GM19468 (cell line): ENCODE data around the gene TCF7L2.

Source experiments
- ATAC-seq: cut with Tn5 transposase; IDR thresholded peaks from one replicate; pipeline ENCODE4 v1.9.1; 2021; ENCODE audit warnings: mild to moderate bottlenecking, moderate library complexity, moderate number of reproducible peaks; ENCODE audit not compliant: unreplicated experiment; ENCODE audit errors: extremely low read depth

The TCF7L2 gene

DNA sequence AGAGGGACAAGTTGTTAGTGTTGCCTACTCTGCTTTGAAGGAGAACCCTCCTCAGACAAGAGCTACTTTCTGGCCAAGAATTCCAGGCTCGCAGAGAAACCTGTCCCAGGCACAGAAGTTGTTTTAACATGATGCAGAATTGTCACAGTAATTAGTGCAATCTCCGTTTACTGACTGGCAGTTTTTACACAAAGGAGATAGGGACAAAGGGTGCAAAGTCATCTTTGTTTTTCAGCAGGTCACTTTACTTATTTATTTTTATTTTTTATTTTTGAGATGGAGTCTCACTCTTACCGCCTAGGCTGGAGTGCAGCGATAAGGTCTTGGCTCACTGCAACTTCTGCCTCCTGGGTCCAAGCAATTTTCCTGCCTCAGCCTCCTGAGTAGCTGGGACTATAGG is 12.3 kb downstream of the TCF7L2 start:
- ATAC-seq: no peak

DNA sequence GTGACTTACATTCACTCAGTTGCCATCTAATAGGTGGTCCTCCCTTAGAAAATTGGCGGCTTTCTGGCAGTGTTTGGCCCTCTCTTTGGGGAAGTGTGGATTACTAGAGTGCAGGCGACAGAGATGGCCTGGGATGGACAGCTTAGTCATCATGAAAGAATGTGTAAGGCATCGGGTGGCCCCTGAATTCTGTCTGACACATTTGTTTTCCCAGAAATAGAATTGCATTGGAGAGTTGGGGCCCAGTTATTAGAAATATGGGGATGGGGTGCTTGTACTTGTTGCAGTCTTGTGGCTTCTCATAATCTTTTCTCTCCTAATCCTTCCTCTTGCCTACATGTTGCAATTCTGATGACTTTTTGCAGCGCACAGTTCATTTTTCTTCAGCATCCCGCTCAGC is 13.8 kb downstream of the TCF7L2 start:
- no peak for ATAC-seq

DNA sequence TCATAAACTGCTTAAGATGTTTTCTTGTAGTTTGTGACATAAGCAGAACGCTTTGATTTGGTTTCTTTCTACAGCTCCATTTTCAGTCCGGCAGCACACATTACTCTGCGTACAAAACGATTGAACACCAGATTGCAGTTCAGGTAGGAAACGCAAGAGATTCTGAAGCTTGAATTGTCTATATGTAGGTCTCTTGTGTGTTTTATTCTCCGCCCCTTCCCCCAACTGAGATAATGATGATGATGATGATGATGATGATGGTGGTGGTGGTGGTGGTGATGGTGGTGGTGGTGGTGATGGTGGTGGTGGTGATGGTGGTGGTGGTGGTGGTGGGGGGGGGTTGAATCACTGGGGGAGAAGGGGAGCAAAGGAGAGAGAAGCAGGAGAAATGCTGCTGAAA is 14.4 kb downstream of the TCF7L2 start:
- ATAC-seq: no peak

DNA sequence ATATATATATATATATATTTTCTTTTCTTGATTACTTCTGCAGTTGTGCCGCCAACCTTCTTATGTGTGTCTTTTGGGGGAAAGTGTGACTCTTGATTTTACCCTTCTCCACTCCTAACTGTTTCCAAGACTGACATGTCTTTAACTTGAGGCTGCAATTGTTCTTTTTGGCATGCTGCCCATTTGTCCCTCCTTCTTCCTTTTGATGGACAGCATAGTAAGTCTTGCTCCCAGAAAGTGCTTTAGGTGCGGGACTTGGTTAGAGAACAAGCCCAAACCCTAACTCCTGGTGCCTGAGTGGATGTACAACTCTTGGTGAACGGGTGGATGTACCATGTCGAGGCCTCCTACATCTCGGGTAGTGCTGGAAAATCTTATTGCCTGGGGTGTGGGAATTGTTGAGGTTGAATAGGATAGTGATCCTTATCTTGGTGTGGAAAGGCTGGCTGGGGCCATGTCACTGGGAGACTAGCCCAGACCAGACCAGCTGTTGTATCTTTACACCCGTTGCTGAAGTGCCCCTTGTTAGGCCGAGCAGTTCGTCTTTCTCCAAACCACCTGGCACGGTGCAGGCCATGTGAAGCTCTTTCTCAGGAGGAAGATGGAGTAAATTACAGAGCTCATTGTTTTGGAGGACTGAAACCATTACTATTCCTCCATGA is 16.3 kb downstream of the TCF7L2 start:
- no peak for ATAC-seq

DNA sequence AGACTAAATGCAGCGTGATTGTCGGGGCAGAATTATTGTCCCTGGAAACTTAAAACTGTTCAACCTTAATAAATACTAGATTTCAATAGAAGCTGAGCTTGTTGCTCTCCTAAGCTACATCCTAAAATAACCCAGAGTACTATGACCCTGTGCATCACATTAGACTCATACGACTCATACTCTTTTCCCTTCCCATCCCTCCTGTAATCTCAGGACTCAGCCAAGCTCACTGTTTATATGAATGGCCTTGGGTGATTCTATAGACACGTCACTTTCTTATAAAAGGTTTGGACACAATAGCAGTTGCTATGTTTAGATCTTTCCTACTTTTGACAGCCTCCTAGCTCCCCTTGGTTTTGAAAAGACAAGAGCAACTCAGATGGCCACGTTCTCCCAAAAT is 17.2 kb downstream of the TCF7L2 start:
- no peak for ATAC-seq

DNA sequence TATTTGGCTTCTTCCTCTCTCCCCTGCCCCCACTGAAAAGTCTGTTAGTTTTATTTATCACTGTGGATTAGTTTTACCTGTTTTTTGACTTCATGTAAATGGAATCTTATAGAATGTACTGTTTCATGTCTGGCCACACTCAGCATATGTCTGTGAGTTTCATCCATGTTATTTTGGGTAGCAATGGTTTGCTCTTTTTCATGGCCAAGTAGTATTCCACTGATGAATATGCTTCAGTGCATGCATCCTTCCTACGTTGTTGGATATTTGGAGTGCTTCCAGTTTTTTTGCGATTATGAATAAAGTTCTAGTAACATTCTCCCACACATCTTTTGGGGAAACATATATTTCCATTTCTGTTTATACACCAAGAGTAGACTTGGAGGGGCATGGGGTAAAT is 19.1 kb downstream of the TCF7L2 start:
- no peak for ATAC-seq

DNA sequence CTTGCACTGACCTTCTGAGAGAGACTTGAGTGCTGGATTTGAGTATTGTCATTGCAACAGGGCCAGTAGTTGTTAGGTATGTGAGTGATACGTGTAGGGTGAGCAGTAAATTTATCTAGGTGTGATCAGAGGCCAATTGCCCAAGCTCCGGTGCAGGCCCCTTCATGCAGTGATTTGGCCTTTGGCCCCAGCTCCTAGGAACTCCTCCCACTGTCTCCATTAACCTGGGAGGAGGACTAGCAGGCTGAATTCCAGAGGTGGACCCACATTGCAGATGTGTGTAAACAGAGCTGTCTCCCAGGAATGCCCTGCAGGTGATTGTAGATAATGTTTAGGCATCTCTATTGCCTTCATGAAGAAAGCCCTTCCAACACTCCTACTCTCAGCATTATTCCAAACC is 19.5 kb downstream of the TCF7L2 start:
- ATAC-seq: no peak

DNA sequence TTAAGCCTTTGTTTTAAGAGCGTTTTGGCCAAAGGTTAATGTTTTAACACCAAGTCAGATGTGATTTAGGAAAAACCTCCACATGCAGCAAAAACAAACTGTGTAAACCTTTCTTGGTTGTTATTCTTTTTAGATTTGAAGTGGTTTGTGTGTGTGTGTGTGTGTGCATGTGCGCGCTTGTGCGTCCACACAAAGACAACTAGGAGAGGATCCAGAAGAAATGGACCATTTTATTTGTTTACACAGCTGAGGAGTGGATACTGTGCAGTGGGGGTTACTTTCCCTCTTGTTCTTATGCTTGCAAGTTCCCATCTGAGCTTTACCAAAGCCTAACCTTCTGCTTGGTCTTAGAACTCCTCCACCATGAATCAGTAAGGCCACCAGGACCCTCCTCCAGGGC is 20.0 kb downstream of the TCF7L2 start:
- ATAC-seq: no peak

DNA sequence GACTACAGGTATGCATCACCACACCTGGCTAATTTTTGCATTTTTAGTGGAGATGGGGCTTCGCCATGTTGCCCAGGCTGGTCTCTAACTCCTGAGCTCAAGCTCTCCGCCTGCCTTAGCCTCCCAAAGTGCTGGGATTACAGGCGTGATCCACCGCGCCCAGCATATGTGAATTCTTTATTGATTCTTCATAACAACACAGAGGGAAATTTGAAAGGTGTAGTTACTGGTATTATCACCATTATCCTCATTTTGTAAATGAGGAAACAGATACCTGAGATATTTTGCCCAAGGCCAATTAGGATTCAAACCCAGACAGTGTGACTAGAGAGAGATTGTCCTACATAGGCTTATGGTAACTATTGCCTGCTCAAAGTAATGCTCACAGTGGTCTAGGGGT is 22.6 kb downstream of the TCF7L2 start:
- ATAC-seq: no peak

DNA sequence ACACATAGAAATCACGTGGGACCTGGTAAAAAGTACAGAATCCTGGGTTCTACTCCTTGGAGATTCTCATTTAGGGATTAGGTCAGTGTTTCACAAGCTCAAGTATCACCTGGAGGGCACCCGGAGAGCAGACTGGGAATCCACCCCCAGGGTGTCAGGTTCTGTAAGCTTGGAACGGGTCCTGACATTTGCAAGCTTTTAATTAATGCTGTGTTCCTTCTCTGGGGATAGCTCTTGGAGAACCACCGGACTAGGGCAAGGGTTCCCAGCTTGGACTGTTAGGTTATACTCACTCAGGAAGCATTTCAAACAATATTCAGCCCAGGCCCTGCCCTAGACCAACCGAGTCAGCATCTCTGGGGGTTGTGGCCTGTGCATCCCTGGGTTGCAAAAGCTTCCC is 23.0 kb downstream of the TCF7L2 start:
- ATAC-seq: no peak

DNA sequence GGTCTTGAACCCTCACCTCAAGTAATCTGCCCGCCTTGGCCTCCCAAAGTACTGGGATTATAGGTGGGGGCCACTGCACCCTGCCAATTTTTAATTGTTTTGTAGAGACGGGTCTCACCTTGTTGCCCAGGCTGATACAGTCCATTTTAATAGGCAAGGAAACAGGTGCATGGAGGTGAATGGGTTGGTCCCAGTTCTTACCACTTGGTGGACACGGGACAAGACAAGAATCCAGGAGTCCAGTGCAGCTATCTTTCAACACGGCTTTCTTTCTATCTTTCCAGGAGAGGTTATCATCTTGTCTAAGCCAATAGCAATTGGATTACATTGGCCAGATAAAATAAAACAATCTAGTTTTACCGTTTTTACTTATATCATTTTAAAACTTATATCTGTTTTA is 23.8 kb downstream of the TCF7L2 start:
- ATAC-seq: no peak

DNA sequence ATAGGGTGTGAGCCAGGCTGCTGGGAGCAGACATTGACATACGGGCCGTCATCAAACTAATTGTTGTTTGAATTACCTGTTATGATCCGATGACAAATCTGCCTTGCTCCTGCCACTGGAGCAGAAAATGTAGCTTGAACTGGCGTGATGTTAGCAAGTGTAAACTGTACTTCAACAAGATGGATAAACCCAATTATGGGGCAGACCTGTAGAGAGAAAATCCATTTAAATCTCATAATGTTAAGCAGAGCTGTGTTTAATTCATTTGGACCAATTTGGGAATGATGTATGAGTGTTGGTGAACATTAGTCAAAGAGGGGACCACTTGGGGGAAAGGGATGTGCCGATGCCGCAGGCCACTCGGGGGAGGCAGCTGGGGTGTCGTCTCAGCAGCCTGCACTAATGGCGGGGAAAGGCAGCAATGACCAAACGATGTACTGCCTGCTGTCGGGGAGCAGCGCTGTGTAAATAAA is 27.4 kb downstream of the TCF7L2 start:
- no peak for ATAC-seq

DNA sequence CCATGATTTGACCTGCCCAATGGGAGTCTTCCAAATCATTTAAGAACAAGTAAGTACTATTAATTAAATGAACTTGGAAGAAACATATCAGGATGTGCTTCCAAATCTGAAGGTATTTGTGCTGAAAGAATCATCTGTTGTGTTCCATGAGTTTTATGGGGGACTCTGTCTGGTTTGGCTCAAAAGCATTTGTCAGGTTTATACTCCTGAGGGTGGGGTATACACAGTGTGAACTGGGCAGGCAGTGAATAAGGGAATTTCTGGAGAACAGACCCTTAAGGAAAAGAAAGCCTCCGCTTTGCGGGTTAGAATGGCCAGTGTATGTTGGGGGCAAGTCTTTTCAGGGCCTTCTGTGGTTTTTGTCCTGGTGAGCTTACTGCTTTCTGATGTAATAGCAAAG is 29.9 kb downstream of the TCF7L2 start:
- no peak for ATAC-seq

DNA sequence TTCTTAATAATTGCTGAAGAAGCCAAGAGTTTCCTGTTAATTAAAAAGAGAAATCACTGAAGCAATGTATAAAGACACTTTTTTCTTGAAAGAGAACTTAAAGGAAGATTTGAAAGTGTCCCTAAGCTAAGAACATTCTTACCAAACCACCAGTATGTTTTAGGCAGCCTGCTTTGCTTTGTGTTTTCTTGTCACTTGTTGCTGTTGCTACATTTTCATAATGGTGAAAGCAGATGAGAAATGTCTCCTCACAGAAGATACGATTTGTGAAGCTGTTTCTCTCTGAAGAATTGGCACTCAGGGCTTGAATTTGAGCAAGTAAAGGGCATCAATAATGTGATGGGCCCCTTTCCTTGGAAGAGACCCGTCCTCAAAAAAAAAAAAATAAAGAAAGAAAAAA is 30.9 kb downstream of the TCF7L2 start:
- ATAC-seq: no peak

DNA sequence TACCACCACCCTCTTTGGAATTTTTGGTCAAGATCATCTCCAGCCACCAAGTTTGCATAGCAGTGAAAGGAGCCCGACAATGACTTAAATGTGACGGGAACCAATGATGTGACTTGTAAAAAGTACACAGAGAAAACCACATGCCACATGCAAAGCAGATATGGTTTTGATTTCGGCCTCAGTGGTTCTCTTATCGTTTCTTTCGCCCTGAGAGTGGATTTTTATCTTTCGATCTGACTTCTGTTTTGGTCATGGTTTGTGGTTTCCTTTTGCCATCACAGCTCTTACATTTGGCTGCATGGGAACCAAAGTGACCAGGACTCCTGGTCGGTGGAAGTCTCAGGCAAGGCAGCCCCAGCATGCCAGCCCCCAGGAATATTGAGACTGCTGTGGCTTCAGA is 31.5 kb downstream of the TCF7L2 start:
- ATAC-seq: peak; percentile 94

DNA sequence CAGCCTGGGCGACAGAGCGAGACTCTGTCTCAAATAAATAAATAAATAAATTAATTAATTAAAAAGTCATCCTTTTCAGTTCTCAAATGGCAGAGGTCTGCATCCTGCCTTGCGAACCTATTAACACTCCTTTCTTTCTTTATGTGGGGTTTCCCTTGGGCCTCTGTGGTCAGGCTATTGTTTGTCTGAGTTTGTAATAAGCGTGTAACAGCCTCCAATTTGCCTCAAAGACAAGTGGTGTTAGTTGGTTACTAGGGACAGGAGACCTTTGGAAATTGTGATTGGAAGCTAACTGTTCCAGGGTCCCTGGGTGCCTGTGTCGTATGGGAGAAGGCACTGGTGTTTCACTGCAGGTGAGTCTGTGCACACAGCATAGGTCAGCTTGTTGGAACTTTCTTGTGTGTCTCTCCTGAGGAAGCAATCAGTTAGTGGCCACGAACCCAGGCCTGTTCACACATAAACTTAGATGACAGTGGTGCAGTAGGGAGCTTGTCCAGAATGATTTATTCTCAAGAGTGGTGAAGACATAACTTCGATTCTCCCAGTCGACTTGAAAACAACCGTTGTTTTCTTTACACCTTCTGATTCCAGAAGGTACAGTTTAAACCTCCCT is 33.5 kb downstream of the TCF7L2 start:
- ATAC-seq: no peak

DNA sequence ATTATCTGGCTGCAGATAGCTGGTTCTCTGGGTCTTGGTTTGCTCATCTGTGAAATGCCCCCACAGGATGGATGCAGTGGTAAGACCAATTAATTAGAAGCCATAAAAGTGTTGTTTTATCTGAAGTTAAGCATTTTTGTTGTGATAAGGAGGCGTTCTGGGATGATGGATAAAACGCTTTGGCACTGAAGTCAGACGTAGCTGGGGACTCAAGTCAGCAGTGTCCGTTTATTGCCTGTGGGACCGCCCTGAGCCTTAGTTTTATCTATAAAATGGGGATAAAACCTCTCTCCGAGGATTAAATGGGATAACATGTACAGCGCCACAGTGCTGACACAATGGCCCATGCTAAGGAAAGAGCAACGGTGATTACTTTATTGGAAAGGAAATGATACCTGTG is 34.7 kb downstream of the TCF7L2 start:
- ATAC-seq: no peak

DNA sequence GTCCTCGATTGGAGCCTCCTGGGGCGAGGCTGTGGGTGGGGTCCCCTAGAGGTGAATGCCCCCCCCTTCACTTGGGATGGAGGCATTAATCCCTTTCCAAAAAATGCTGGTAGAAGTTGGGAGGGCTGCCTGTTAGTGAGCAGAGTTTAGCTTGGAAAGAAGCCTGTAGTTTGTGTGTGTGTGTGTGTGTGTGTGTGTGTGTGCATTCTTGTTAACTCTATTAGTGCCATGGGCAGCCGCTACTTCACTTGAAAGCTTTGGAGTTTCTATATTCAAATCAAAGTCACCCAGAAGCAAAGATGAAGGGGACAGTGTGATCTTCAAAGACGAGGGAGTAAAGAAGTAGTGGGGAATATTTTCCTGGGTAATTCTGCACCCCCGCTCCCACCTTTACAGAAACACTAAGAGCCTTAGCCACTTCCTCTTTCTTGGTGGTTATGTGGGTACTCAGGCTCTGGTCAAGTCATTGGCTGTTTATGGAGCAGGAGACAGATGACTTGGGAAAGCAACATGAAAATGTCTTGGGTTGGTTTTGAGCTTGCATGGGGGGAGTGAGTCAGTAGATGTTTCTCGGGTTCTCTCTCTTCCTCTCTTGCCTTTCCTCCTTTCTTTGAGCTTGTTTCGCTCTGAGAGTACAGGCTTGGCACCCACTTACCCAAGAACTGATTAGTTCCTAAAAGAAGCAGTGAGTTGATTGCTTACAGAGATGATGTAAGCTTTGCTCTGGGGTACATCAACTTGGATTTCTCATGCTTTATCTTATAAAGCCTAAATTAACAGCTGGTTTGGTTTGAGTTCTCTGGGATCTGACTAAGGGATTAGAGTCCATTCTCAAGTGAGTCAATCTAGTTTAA is 35.9 kb downstream of the TCF7L2 start:
- no peak for ATAC-seq

DNA sequence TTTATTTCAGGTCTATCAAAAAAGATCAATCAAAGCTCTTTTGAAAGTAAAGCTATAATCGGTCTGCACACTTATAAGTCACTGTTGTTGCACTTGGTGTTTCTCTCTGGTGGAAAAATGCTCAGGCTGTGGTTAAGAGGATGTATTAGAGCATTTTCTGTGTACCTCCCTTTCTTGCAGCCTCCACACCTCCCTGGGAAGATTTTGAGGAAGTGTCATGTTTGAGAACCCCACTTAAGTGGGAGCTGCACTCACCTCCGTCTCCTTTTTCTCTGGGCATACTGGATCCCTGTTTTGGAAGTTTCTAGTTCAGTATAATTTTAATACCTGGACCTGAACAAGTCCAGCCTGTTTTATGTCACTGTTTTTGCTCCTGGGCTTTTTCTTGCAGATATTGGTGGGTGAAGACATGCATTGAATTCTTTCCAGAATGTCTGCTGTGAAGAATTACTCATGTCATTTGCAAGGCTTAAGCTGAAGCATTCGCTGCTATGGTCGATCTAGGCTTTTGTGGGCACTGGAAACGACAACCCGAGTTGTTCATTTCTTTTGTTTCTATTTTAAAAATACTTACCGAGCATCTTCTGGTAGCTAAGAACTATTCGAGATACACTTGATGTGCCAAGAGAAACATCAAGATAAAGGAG is 36.6 kb downstream of the TCF7L2 start:
- ATAC-seq: no peak

DNA sequence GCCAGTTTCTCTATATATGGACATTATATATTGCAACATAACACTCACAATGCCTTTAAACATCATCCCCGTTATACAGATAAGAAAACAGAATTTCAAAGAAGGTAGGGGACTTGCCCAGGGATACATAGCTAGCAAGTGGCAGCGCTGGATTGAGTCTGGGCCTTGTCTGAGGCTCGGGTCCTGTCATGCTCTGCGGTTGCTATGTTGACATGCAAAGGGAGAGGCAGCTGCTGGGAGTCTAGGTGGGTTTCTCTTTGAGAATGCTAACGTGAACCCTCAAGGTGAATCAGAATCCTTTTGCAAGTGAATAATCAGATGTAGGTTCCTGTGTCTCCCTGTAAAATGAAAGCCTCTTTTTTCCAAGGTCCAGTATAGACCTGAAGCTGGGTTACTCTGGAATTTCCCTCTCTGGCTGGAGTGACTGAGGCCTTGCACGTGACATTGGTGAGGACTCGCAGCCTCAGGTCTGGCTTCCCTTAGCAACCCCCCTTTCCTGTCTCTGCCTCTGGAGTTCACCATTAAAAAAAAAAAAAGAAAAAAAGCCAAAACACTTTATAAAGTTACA is 38.9 kb downstream of the TCF7L2 start:
- no peak for ATAC-seq

DNA sequence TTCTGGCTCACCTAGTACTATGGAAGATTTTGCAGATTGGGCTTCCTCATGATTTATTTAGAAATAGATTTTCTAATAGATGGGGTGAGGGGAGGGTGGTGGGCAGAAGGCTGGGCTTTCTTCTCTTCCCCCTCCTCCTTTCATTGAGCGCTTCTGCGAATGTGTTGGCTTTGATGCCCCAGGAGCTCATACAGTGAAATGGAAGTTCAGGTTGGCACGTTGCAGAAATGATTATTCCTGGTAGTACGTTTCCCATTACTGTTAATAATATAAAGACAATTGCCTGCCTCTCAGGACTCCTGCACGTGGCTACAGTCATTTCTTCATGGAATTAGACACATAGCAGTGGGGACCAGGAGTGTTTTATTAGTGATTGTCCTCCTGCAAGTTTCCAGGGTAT is 39.8 kb downstream of the TCF7L2 start:
- ATAC-seq: no peak
